ENCODE measurements around the gene GSN.

GRCh38 chr9:121262423-121262822 lies 5.5 kb upstream of the GSN start:
- TF ChIP-seq CTCF (IDR thresholded peaks at IDR 0.05): no peak
- TF ChIP-seq EZH2 (IDR thresholded peaks at IDR 0.05): no peak
- TF ChIP-seq EZH2phosphoT487 (IDR thresholded peaks at IDR 0.05): no peak

Measured in neural progenitor cell (in vitro differentiated cells).